ENCODE results near the gene ULBP3. TPM values are rescaled to one million over a fixed set of nuclear protein-coding genes. Genes with fewer than 3 reads are reported as not detected.

The ULBP3 gene
- total RNA-seq, 1 experiment from 2014 or later: 18.4 TPM

GRCh38 chr6:150118203-150118602 lies 49.3 kb upstream of the ULBP3 start:
- no peaks in the 10 kb centered on the region for H3K27me3 ChIP-seq (ENCODE audit: insufficient read depth, low read length)
- no peaks in the 10 kb centered on the region for H3K79me2 ChIP-seq (ENCODE audit: insufficient read depth, low read length)
- ChIA-PET CTCF (no interaction called here), RAD21 (ENCODE audit: low non-redundant PET in 1 of 2, low total read pairs in 2 of 2, uncharacterized antibody in 2 of 2, unreplicated experiment in 2 of 2) (no interaction called here), POLR2A (no interaction called here)
- H3K27ac ChIP-seq (ENCODE audit: low read depth, low read length): no peak overlapping the region
- no peaks in the 10 kb centered on the region for H3K36me3 ChIP-seq (ENCODE audit: control insufficient read depth in 1 of 2, insufficient read depth in 2 of 2, low read length in 2 of 2)
- DNase-seq (ENCODE audit: low read depth, low spot score): no peak
- BruUV-seq (replicated peaks): no TSS peak
- no peak overlapping the region for H3K9ac ChIP-seq (ENCODE audit: low read length)
- no peak overlapping the region for H2AFZ ChIP-seq (ENCODE audit: low read depth, low read length, poor library complexity, severe bottlenecking)
- no peaks in the 10 kb centered on the region for H3K9me2 ChIP-seq (ENCODE audit: insufficient read depth)
- no peaks in the 10 kb centered on the region for H3K4me1 ChIP-seq (ENCODE audit: control insufficient read depth in 1 of 2, insufficient read depth in 2 of 2, low read length in 2 of 2)
- no peak overlapping the region for H3K4me2 ChIP-seq (ENCODE audit: low read length)
- ATAC-seq: no peak
- no peak overlapping the region for H3K4me3 ChIP-seq (replicated peaks in 1 of 2; ENCODE audit: low read depth in 1 of 2, low read length in 2 of 2)
- intact Hi-C loops (cut with micrococcal nuclease): no loop called here
- no peaks in the 10 kb centered on the region for H3K9me3 ChIP-seq (ENCODE audit: control insufficient read depth in 1 of 2, insufficient read depth in 1 of 2, low read depth in 1 of 2, low read length in 2 of 2)
- no peaks in the 10 kb centered on the region for H4K20me1 ChIP-seq (ENCODE audit: insufficient read depth)
- TF ChIP-seq TCF7L2 (IDR thresholded peaks at IDR 0.05; ENCODE audit: borderline replicate concordance, extremely low read depth, insufficient read depth, insufficient read length): no peak
- TF ChIP-seq CBX3 (IDR thresholded peaks at IDR 0.05; ENCODE audit: low read depth): no peak

DNA sequence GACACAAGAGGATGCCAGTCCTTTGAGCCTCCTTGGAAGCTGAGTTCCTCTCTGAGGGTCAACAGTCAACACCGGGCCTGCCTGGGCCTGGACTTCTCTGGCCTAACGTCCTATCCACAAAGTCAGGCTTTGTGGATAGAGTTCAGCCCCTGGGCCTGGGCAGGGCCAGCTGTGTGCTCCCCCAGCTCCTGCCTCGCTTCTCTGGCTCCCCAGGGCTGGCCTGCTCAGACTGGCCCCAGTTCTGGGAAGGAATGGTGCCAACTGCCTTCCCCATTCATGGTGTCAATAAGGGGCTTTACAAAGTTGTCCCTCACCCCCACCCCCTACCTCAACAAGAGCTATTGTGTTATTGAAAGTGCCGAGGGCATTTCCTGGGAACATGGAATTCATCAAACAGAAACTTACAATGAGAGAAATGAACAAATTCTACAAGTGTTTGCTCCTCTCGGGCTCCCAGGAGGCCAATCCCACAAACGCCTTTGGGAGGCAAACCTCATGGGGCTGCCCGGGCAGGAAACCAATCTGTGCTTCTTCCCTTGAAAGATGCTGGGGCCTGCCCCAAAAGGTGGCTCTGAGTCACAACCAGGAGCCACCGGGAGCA lies 47.4 kb upstream of the ULBP3 start:
- no peak for ATAC-seq
- no peaks in the 10 kb centered on the region for H3K27me3 ChIP-seq (ENCODE audit: insufficient read depth, low read length)
- H3K4me1 ChIP-seq (ENCODE audit: control insufficient read depth in 1 of 2, insufficient read depth in 2 of 2, low read length in 2 of 2): no peaks in the 10 kb centered on the region
- no peaks in the 10 kb centered on the region for H3K79me2 ChIP-seq (ENCODE audit: insufficient read depth, low read length)
- intact Hi-C loops (cut with micrococcal nuclease): no loop called here
- H3K4me3 ChIP-seq (replicated peaks in 1 of 2; ENCODE audit: low read depth in 1 of 2, low read length in 2 of 2): no peak overlapping the region
- H3K9me2 ChIP-seq (ENCODE audit: insufficient read depth): no peaks in the 10 kb centered on the region
- H3K4me2 ChIP-seq (ENCODE audit: low read length): no peak overlapping the region
- RAD21 ChIA-PET (ENCODE audit: low non-redundant PET in 1 of 2, low total read pairs in 2 of 2, uncharacterized antibody in 2 of 2, unreplicated experiment in 2 of 2): no interaction called here
- H3K36me3 ChIP-seq (ENCODE audit: control insufficient read depth in 1 of 2, insufficient read depth in 2 of 2, low read length in 2 of 2): no peaks in the 10 kb centered on the region
- no peak for TF ChIP-seq EGR1 (IDR thresholded peaks at IDR 0.05; ENCODE audit: low read depth)
- no peak for TF ChIP-seq TCF7L2 (IDR thresholded peaks at IDR 0.05; ENCODE audit: borderline replicate concordance, extremely low read depth, insufficient read depth, insufficient read length)
- TF ChIP-seq EZH2phosphoT487 (IDR thresholded peaks at IDR 0.05; ENCODE audit: borderline replicate concordance): no peak
- TF ChIP-seq MAX (IDR thresholded peaks at IDR 0.05): no peak
- TF ChIP-seq ELF1 (IDR thresholded peaks at IDR 0.05; ENCODE audit: borderline replicate concordance, low read depth): no peak
- TF ChIP-seq SIN3A (IDR thresholded peaks at IDR 0.05; ENCODE audit: low read depth): no peak
- no peaks in the 10 kb centered on the region for H3K9me3 ChIP-seq (ENCODE audit: control insufficient read depth in 1 of 2, insufficient read depth in 1 of 2, low read depth in 1 of 2, low read length in 2 of 2)
- CTCF ChIA-PET: no interaction called here
- no peak overlapping the region for H2AFZ ChIP-seq (ENCODE audit: low read depth, low read length, poor library complexity, severe bottlenecking)
- BruUV-seq (replicated peaks): no TSS peak
- no peak overlapping the region for H3K9ac ChIP-seq (ENCODE audit: low read length)
- DNase-seq (ENCODE audit: low read depth, low spot score): no peak
- POLR2A ChIA-PET: no interaction called here
- no peak overlapping the region for H3K27ac ChIP-seq (ENCODE audit: low read depth, low read length)
- H4K20me1 ChIP-seq (ENCODE audit: insufficient read depth): no peaks in the 10 kb centered on the region

Measured in HCT116 (cell line).